Measurements from ENCODE around the gene ADAM12.

Gene ADAM12

DNA sequence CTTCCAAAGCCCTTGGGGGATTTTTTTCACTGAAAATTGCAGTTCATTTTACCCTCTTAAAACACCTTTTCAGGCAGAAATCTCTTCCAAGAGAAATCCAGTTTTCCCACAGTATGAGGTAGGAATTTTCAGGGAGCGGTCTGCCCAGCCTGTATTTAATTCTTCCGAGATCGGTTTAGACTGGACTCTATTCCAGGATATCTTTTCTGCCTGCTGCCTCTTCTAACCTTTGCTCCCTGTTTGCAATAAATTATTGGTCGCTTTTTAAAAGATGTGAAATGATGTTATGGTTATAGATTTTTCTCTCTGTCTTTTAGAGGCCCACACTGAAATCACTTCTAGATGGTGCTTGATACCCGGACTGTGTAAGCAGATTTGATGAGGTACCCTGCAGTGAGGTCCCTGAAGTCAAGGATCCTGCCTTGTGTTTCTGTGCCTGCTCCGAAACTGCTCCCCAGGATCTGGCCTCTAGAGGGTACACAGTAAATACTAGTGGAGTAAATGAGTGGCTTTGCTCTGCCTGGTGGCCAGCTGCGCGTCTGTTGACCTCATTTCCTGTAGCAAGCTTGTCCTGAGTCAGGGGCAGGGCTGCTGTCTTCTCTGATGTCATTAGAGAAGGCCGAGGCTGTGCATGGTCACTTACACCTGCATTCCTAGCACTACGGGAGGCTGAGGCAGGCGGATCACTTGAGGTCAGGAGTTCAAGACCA, 300.3 kb downstream of the ADAM12 start:
- TF ChIP-seq CTCF (IDR thresholded peaks at IDR 0.05; ENCODE audit: low read depth, low read length, missing control alignments) = no peak
- no peak overlapping the region for H3K4me3 ChIP-seq (ENCODE audit: low read depth, low read length)
- no peak for DNase-seq (ENCODE audit: low read depth)

- TF ChIP-seq CTCF (IDR thresholded peaks at IDR 0.05; ENCODE audit: low read depth, low read length, missing control alignments) = no peak
- no peak for DNase-seq (ENCODE audit: low read depth)
- no peak overlapping the region for H3K4me3 ChIP-seq (ENCODE audit: low read depth, low read length)
Measured at GRCh38 chr10:126087153-126087680, 301.1 kb downstream of the ADAM12 start.

GRCh38 chr10:126085806-126086205, 302.5 kb downstream of the ADAM12 start:
- no peak for TF ChIP-seq CTCF (IDR thresholded peaks at IDR 0.05; ENCODE audit: low read depth, low read length, missing control alignments)
- no peak overlapping the region for H3K4me3 ChIP-seq (ENCODE audit: low read depth, low read length)
- DNase-seq (ENCODE audit: low read depth) = no peak

GRCh38 chr10:126084369-126084768, 303.9 kb downstream of the ADAM12 start:
- no peak overlapping the region for H3K4me3 ChIP-seq (ENCODE audit: low read depth, low read length)
- TF ChIP-seq CTCF (IDR thresholded peaks at IDR 0.05; ENCODE audit: low read depth, low read length, missing control alignments) = no peak
- no peak for DNase-seq (ENCODE audit: low read depth)

GRCh38 chr10:126083009-126083408, 305.3 kb downstream of the ADAM12 start:
- no peak overlapping the region for H3K4me3 ChIP-seq (ENCODE audit: low read depth, low read length)
- DNase-seq (ENCODE audit: low read depth) = no peak
- TF ChIP-seq CTCF (IDR thresholded peaks at IDR 0.05; ENCODE audit: low read depth, low read length, missing control alignments) = no peak

DNA sequence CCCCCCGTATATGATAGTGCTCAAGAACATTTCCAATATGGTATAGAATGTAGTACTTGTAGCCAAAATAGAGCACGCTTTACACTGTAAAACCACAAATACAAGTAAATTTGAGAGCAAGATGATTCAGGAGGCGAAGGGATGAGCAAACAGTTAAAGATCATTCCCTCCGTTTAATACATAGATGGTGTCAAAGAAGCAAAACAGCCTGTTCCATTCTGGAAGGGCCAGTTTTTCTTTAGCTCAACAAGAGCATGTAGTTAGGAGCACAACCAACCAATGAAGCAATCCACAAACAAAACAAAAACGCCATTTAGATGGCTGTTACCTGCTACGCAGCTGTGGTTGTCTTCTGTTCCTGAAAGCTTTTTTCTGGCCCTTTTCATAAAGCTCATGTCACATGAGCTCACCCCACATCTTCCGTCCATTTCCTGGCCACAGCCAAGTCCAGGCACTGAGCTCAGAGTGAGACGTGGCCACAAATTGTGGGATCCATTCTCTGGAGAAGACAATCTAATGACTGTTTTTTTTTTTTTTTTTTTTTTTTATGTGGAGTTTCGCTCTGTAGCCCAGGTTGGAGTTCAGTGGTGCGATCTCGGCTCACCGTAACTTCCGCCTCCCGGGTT, 306.3 kb downstream of the ADAM12 start:
- no peak for TF ChIP-seq CTCF (IDR thresholded peaks at IDR 0.05; ENCODE audit: low read depth, low read length, missing control alignments)
- H3K4me3 ChIP-seq (ENCODE audit: low read depth, low read length) = no peak overlapping the region
- DNase-seq (ENCODE audit: low read depth) = no peak
